HG02678 (cell line): ENCODE measurements around the gene WNK2.

Experiments
- ATAC-seq: cut with Tn5 transposase; IDR thresholded peaks from one replicate; pipeline ENCODE4 v1.9.1; 2021; ENCODE audit warnings: mild to moderate bottlenecking, moderate library complexity; ENCODE audit not compliant: unreplicated experiment

WNK2 gene

DNA sequence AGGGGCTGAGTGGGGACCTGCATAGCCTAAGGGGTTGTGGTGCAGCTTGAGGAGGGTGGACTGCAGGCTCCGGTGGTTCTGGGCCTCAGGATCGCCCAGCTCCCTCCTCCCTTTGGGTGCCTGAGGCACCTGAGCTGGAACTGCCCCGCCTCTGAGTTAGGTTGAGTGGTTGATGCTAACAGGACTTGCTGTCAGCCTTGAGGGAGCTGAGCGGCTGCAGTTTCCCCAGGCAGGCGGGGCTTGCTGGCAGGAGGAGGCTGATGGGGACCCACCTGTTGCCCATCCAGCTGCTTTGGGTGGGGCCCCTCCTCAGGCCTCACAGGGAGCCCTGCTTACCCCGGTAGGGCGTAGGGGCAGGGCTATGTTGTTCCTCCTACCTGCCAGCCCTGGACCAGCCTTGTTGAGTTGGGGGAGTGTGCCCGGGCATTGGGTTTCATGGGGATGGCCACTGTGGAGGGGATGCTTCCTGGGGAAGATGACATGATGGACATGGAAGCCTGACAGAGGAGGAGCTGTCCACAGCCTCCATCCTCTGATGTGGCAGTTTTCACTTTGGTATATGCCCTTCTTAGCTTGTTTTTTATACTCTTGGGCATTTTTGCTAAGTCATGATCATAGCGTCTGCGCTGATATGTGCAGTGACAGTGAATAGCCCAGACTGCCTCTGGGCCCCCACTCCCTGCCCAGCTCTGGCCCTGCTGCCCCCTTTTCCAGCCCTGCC lies 14.3 kb downstream of the WNK2 start:
- ATAC-seq = no peak

DNA sequence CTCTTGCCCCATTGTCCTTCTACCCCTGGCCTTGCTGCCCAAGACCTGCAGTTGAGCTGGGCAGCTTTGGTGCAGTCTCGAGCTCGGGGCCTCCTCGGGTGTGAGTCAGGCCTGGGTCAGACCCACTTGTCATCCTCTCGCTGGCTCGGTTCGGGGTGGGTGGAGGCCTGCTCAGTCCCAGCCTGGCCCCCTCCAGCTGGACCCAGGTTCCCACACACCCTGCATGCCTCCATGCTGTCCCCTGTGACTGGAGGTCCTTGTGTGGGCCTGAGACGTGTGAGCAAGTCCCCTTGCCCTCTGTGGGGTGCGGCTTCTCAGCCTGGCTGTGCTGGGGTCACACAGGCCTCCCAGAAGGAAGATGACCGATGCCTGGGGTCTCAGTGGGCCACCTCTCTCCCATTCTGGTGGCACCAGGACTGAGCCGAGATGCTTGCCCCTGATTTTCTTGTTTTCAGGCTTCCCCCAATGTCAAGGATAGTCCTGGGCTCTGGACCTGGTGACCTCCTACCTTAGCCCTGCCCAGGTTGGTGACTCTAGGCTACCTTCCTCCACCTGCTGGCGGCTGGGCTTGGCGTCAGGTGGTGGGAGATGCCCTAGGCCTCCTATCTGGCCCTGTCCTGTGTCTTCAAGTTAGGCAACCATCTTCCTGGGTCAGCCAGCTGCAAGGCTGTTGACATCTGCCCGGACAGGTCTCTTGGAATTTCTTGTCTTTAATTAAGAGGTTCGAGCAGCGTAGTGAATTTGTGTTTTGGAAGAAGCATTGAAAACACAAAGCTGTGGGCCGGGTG lies 15.1 kb downstream of the WNK2 start:
- no peak for ATAC-seq

DNA sequence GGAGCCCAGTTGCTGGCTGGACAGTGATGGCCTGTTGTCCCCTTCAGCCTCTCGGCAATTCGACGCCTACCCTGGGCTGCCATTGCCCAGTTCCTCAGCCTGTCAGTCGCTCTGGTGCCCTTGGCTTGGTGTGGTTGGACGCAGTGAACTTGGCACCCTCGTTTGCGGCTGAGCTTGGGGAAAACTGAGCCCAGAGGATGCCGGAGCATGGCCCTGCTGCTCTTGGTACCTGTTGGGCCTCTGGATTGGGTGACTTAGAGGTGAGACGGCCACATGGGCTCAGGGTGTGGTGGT lies 16.5 kb downstream of the WNK2 start:
- no peak for ATAC-seq

DNA sequence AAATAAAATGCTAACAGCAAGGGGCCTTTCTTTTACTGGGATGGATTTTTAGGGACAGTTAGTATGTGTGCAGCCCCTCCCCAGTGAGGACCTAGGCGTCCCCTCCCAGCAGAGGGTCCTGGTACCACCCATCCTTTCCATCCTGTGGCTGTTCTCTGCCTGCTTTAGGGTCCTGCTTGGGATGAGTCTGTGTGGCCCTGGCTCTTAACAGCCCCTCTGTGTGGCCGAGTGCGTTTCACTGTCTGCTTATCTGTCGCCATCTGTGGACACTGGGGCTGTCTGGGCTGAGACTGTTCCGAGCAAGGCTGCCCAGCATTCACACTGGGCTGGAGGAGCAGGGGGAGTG lies 17.0 kb downstream of the WNK2 start:
- no peak for ATAC-seq

DNA sequence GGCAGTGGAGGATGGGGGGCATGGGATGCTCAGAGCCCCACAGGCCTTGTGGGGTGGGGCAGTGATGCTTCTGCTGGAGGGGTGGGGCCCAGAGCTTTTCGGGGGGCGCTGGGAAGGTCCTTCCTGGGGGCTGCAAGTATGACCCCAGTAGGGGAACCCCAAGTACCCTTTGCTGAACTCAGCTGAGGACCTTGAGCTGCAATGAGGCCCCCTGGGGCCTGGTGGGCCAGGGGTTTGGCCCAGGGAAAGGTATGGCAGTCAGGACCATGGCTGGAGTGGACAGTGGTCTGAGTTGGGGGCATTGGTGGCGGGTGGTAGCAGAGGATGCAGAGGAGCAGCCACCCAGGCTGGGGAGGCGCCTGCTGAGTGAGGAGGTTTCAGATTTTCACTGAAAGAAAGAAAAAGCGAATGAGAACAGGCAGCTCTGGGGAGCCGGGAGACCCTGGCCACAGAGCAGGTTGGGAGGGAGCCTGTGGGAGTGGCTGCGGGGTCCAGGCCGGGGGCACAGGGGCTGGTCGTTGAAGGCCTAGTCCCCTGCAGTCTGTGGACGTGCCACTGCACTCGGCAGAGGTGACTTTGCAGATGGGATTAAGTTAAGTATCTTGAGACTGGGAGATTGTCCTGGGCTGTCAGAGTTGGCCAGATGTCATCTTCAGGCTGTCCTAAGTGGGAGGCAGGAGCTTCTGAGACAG lies 19.2 kb downstream of the WNK2 start:
- ATAC-seq = no peak

DNA sequence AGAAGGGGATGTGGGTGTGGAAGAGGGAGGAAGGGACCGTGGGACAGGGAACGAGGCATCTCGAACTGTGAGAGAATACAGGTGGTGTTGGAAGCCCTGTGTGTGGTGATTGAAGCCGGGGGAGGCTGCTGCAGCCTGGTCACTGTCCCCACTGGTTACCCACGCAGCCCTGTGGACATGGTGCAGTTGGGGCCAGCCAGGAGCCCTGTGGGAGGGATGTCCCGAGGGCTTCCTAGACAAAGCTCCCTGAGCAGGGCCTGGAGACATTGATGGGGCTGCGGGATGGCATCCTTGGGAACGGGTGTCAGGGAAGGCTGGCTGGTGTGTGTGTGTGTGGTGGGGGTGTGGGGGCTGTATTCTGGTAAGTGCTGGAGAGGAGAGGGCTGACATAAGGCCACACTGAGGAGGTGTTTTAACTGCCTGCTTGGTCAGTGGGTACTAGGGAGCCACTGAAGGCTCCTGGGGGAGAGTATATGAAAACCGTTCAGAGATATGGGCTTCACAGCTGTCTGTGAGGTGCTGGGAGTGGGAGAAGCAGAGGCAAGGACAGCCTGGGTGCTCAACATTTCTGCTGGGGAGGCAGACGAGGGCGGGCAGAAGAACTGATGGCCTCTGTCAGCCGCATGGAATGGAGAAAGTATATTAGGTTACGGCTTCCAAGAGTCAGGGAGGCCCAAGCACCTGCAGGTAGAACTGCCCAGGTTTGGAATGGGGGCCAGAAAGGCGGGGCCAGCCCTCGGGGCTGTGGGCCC lies 20.0 kb downstream of the WNK2 start:
- ATAC-seq = no peak

DNA sequence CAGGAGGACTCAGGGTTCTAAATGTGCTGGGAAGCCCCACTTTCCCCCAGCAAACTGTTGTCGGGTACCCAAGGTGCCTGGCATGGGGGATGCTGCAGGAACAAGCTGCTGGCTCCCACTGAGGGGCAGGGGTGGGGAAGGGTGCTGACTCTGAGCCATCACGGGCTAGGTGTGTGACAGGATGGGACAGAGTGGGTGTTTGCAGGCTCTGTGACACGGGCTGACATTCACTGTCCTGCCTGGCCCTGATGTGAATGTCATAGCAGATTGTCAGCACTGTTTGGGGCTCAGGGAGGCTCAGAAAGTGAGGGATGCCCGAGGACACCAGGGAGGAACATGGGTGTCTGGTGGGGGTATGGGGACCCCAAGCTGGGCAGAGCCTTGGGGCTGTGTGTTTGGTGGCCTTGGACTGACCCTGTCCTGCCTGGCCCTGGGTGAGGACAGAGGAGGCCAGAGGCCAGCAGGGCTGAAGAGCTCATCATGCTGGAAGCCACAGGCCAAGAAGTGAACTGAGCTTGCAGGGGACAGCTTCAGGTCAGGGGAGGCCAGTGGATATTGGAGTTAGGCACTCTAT lies 20.6 kb downstream of the WNK2 start:
- no peak for ATAC-seq

DNA sequence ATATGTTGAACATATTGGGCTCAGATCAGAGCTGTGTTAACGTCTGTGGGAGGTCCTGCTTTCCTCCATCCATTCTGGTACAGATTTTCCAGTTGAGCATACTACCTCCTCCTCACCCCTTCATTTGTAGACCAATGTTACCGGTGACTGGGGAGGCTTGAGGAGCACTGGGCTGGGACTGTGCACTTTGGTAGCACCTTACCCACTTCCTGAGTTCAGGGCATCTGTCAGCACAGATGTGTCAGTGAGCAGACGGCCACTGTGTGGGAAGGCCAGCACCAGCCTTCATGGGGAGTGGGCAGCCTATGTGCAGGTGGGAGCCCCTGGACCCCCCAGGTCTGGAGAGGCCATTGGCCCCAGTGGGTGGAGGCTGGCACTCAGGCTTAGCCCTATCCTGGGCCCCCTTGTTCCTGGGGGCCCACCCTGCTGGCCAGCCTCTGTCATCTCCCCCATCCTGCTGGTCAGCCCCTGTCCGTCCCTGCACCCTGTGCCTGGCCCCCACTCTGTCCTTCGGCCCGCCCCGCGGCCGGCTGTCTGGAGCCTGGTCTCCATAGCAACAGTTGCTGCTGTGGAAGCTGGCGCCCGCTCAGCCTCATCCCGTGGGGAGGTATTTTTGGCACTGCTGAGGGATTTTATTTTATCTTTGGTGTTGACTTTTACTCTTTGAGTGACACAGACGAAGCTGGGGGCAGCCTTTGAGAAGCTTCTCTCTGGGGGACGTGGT lies 21.3 kb downstream of the WNK2 start:
- no peak for ATAC-seq

DNA sequence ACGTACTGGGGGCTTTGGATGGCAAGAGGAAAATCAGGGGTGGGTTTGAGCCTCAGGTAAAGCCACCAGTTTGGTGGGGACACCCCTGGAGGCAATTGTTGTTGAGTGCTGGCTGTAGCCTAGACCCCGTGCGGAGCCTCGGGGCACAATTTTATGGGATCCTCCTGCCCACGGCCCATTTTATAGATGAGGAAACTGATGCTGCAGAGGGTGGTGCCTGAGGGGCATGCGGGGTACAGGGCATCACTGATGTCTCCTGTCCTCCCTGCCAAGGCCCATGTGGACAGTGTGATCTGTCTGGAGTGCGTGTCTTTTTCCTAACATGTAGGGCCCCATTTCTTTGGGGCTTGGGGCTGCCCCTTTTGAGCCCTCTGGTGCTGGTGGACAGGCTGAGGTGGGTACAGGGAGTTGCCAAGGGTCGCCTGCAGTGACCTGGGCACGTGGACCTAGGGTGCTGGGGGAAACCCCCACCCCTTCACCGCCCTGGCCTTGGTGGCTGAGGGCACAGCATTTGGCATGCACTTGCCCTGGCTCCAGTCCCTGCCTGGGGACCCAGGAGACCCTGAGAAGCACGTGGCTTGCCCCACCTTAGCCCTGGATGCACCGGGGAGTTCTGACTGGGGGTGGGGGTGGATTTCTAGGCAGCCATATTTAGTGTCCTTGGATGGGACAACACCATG lies 22.1 kb downstream of the WNK2 start:
- ATAC-seq = no peak

DNA sequence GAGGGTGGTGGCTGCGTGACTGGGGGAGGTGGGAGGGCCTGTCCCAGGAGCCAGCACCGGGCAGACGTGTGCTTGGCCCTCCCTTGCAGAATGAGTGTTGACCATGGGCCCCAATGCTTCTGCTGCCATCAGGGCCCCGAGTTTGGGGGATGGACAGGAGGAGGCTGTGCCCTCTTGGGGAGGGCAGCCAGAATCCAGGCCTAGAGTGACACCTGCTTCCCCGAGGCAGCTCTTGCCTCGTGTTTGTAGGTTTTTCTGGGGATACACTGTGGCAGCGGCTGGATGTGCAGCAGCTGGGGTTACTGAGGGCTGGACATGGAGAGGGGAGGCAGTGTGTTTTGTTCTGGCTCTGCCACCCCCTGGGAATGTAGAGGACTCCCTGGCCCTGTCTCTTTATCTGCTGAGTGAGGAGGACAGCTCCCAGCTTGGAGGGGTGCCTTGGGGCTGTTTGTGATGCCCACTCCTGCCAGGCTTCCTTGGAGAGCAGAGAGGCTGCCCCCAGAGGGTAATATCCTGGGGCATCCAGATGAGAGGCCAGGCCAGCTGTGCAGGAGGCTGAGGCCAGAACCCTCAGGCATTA lies 22.7 kb downstream of the WNK2 start:
- ATAC-seq = no peak

DNA sequence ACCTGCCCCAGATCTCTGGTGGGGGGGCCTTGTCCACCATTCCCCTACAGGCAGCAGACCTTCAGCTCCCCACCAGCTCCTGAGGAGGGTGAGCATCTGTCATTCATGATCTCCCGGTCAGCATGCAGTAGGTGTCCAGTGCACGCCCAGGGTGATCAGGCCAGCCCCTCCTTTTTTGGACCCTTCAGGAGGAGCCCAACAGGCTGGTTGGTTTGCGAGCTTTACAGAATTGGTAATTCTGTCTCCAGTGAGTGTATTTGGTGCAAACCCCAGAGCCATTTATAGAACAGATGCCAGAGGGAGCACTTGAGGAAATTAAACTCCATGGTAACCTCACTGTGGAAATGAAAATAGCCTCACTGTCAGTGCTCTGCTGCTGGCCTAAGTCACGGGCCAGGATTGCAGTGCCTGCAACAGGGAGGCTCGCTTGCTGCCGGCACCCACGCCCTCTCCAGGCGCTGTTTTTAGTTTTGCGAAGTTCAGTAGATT lies 23.4 kb downstream of the WNK2 start:
- ATAC-seq = no peak

DNA sequence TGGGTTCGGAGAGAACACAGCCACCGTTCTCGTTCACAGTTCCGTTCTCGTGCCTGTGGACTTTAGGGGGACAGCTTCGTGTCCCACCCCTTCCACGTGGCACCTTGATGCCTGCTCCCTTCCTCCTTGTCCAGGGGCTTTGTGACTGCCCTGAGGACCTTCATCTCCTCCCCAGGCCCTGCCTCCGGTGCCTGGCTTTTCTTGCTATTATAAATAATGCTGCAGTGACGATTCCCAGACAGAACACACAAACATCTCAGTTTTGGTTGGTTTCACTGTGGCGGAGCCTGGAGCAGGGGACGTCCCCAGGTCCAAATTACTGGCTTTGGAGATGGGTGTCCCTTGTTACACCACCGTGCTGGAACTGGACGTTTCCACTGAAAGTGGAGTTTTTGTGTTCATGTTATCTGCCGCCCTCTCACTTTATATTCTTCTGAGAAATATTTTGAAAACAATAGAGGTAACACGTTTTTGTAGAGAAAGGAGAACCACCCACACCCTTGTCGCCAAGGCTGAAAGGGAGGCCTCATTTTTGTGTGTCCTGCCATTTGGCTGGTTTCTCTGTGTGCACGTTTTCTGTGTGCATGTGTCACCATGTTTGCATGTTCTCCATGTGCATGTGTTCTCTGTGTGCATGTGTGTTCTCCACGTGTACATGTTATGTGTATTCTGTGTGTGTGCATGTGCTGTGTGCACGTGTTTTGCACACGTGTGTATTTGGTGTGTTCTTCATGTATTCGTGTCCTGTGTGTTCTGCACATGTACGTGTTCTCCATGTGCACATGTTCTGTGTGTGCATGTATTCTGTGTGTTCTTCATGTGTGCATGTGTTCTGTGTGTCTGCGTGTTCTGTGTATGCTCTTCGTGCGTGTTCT lies 24.2 kb downstream of the WNK2 start:
- ATAC-seq = no peak

DNA sequence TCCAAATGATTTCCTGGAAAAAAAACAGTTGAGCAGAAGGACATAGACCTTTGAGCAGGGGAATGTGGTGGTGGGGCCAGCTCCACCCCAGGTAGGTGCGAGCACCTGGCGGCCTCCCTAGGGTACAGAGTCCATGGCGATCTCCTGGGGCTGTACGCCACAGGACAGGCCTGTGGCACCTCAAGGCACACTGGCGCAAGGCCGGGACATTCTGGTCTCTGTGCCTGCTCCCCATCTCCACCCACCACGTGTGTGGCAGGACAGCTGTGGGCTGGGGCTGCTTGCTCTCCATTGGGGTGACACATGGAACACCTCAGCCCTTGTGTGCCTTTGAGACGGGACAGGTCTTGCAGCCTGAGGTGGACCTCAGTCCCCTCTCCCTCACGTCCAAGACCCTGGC lies 25.2 kb downstream of the WNK2 start:
- ATAC-seq = no peak

DNA sequence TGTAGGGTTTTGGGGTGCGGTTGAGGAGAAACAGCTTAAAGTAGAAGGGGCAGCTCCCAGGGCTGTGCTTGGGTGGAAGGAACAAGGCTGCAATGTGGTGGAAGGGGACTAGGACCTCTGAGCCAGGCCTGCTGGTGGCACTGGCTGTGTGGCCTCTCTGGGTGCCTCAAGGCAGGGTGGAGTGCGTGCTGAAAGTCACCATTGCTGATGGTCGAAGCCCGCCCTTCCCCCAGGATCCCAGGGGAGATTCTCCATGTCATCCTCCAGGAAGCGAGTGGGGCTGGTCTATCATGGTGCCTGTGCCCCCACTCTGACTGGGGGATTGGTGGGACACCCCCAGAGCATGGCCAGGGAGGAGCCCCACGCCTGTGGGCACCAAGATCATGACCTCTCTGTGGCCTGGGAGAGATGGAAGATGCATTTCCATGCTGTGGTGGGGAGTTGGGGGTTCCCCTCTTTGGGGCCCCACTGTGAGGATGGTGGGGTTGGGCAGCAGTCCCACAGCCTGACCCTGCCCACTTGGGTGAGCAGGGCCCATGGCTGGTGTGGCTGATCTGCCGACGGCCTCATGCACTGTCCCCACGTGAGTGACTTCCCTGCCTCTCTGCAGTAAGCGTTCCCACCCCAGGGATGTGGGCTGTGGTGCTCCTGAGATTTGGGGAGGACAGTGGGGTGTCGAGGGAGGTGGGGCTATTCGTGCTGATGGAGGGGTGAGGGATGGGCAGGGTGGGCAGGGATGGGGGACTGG lies 25.8 kb downstream of the WNK2 start:
- no peak for ATAC-seq

DNA sequence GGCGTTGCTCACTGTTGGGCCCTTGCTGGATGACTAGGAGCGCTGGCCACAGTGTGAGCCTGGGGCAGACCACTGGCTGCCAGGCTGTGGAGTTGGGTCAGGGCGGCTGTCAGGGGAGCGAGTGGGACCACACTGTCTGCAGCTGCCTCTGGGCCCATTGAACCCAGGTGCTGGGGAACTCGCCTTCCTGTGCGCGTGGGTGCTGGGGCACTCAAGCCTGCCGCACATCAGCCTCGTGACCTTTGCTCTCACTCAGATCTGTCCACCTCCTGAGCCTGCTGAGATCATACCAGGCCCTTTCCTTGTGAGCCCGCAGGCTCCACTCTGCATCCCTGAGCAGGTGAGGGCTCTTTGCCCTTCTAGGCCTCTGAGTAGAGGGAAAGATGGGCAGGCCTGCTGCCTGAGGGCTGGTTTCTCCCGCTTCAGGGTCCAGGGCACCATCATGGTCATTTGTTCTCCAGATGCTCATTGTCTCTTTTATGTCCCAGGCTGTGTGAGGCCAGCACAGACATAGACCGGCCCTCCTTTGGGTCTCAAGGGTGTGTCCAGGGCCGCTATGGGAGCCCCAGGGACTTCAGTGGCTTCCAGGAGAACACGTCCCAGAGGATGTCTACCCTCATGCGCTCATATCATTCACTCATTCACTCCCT lies 26.5 kb downstream of the WNK2 start:
- no peak for ATAC-seq

DNA sequence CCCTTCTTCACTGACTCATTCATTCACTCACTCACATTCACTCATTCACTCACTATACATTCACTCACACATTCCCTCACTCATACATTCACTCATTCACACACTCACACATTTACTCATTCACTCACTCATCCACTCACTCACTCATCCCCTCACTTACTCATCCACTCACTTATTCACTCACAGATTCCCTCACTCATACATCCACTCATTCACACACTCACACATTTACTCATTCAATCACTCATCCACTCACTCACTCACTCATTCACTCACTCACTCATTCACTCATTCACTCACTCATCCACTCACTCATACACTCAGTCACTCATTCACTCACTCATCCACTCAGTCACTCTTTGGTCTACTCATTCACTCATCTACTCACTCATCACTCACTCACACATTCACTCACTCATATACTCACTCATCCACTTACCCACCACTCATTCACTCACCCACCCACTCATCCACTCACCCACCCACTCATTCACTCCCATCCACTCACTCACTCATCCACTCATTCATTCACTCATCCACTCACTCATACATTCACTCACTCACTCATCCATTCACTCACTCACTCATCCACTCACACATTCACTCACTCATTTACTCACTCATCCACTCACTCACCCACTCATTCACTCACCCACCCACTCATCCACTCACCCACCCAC lies 27.2 kb downstream of the WNK2 start:
- no peak for ATAC-seq

DNA sequence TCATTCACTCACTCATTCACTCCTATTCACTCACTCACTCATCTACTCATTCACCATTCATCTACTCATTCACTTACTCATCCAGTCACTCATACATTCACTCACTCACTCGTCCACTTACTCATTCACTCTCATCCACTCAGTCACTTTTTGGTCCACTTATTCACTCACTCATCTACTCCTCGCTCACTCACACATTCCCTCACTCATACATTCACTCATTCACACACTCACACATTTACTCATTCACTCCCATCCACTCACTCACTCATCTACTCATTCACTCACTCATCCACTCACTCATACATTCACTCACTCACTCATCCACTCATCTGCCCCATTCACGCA lies 27.7 kb downstream of the WNK2 start:
- no peak for ATAC-seq
